NCI-H2107 (cell line): ENCODE measurements around the gene LRRC55.

Experiments used
- DNase-seq: peaks from one replicate; lab custom pipeline; 2025; lab: John Stamatoyannopoulos, UW

Gene LRRC55

GRCh38 chr11:57203359-57203758, 21.6 kb downstream of the LRRC55 start:
- no peak for DNase-seq

GRCh38 chr11:57203882-57204480, 22.2 kb downstream of the LRRC55 start:
- DNase-seq = no peak

GRCh38 chr11:57205041-57205641, 23.4 kb downstream of the LRRC55 start:
- DNase-seq = no peak

GRCh38 chr11:57207168-57207567, 25.4 kb downstream of the LRRC55 start:
- DNase-seq = no peak

GRCh38 chr11:57210781-57211180, 29.0 kb downstream of the LRRC55 start:
- no peak for DNase-seq

GRCh38 chr11:57213342-57214097, 31.8 kb downstream of the LRRC55 start:
- no peak for DNase-seq

- DNase-seq = no peak
Observed at GRCh38 chr11:57214098-57214417, 32.3 kb downstream of the LRRC55 start.

GRCh38 chr11:57214494-57214893, 32.7 kb downstream of the LRRC55 start:
- DNase-seq = no peak

GRCh38 chr11:57216463-57216862, 34.7 kb downstream of the LRRC55 start:
- no peak for DNase-seq

DNA sequence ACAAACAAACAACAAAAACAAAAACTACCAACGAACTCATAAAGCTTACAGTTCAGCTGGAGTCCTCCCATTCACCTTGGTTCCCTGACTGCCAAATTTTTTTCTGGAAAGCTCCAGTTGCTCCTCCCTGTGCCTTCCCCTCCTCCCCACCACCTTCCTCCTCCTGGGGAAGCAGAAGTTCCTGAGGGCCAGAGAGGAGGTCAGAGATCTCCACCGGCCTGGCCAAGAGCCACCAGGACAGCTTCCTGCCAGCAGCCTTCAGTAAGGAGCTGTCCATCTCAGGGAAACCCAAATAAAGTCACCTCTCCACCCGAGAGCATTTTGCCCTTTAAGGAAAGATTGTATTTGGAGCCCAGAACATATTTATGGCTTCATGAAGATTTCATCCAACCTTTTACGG, 35.3 kb downstream of the LRRC55 start:
- no peak for DNase-seq

DNA sequence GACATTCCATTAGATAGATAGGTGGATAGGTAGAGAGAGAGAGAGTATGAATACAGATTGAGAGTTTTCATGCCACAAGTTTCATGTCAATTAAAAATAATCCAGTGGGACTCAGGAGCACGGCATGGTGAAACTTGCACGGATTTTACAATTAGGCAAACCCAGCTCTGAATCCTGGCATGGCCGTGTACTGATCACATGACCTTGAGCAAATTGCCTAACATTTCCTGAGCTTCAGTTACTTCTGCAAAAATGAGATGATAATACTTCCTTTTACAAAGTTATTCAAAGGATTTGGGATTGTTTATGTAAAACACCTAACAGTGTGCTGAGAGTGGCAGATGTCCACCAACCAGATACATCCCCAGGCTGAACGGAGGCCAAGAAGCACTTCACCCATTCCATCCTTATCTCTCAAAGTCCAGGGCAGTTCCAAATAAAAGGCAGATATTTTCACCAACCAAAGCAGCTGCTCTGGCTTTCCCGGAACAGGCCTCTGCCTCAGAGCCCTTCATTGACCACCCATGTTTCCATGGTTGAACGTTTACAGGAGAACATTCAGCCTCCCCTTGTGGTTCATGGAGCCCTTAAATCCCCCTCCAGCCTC, 37.4 kb downstream of the LRRC55 start:
- no peak for DNase-seq

GRCh38 chr11:57222239-57222638, 40.5 kb downstream of the LRRC55 start:
- no peak for DNase-seq

- DNase-seq = no peak
Observed at GRCh38 chr11:57223601-57224000, 41.8 kb downstream of the LRRC55 start.

- DNase-seq = no peak
Observed at GRCh38 chr11:57224128-57224527, 42.4 kb downstream of the LRRC55 start.

DNA sequence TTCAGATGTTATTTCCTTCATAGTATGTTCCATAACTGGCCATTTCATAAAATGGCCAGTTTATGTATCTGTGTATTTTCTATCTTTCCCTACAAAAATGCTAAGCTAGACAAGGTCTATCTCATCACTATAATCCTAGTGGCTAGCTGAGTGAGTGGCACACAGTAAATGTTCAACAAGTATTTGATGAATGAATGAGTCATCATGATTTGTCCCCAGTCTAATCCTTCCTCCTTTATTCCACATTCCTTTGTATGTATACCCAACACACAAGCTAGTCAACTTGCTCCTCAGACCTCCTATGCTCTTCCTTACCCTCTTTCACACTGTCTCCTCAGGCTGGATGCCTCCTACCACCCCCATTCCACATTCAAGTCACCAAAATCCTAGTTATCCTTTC, 42.8 kb downstream of the LRRC55 start:
- no peak for DNase-seq

- no peak for DNase-seq
Observed at GRCh38 chr11:57228600-57228999, 46.8 kb downstream of the LRRC55 start.

DNA sequence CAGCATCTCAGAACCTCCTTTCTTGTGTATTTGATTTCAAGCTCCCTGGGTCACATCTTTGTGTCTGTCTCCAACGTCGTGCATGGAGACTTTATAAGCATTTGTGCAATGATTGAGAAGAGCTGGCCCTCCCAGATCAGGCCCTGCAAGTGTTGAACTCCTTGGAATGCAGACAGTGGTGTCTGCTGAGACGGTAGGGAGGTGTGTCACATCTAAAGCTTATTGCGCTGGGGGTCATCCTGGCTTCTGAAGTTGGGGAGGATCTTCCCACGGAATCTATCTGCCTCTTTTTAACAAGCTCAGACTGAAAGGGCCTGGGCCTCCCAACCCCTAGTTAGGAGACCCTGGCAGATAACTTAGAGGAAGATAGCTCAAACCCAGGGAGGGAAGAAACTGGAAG, 48.6 kb downstream of the LRRC55 start:
- DNase-seq = no peak

DNA sequence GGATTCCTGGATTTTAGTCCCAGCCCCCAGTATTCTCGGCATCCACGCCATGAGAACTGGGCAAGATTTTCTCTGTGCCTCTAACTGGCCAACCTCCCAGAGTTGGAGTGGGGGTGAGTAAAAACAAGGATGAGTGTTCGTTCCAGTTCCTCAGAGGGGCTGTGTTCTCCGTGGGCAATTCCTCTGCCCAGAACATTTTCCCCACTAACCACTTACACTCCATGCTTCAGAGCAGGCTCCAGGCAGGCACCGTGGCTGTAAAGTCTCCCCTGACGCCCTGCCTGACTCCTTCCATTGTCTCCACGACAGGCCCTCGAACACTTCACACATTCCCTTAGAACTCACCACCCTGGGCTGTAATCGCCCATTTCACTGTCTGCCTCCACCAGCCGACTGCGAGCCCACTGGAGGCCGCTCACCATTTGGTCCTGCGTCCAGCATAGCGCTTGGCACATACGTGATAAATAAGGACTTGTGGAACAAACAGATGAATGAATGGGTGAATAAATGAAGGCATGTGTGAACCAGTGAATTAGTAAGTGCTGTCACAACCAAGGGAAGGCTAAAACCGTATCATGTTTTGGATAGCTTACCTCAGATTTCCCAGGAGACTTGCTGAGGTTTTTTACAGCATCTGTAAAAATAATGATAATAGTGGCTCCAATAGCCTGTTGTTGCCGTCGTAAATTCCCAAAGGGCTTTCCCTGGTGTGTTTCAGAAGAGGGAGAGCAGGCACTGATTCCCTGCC, 49.2 kb downstream of the LRRC55 start:
- DNase-seq = no peak

GRCh38 chr11:57231539-57232253, 49.9 kb downstream of the LRRC55 start:
- DNase-seq = no peak

DNA sequence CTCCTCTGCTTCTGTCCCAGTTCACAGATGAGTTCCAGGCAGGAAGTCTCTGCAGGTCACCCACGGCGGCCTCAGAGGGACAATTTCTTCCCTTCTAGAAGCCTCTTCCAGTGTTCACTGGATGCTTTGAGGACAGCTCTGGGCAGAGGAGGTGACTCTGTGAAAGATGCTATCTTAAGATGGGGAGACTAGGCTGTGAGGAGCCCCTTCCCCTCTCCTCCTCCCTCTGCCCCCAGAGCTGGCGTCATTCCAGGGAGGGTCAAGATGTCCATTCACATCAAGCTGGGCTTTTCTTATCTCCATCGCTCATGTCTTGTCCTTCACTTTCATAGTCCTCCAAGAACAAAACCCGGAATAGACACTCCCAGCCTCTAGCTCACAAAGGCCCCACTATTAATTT, 51.9 kb downstream of the LRRC55 start:
- DNase-seq = no peak

GRCh38 chr11:57235761-57236703, 54.3 kb downstream of the LRRC55 start:
- DNase-seq = no peak
